ENCODE data around the gene MEF2D.

Gene MEF2D

GRCh38 chr1:156439036-156439776 is 61.4 kb downstream of the MEF2D start:
- DNase-seq = no peak

DNA sequence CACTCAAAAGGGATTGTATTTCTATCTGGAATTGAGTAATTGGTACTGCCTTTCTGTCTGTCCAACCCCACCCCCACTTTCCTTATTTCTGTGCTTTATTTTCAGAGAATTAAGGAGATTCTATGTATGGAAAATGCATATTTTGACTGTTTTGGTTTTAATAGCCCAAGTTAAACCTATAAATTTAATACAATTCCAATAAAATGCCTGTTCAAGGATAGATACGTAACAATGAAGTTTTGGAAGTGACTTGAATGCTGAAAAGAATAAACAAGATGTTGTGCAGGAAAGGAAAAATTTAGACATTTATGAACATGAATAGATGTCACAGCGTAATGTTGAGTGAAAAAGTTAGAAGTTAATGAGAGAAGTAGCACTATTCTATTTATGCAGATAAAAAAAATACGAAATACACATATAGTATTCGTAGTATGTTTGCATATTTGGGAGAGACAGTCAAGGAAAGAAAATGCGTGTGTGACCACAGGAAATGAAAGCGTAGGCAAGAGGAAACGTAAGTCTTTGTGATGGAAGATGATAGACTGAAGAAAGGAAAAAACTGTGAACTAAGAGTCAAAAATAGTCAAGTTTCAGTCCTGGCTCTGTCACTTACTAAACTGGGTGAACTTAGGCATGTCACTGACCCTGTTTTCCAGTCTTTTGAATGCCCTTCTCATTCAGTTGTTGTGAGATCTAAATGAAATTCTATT is 62.1 kb downstream of the MEF2D start:
- no peak for DNase-seq

DNA sequence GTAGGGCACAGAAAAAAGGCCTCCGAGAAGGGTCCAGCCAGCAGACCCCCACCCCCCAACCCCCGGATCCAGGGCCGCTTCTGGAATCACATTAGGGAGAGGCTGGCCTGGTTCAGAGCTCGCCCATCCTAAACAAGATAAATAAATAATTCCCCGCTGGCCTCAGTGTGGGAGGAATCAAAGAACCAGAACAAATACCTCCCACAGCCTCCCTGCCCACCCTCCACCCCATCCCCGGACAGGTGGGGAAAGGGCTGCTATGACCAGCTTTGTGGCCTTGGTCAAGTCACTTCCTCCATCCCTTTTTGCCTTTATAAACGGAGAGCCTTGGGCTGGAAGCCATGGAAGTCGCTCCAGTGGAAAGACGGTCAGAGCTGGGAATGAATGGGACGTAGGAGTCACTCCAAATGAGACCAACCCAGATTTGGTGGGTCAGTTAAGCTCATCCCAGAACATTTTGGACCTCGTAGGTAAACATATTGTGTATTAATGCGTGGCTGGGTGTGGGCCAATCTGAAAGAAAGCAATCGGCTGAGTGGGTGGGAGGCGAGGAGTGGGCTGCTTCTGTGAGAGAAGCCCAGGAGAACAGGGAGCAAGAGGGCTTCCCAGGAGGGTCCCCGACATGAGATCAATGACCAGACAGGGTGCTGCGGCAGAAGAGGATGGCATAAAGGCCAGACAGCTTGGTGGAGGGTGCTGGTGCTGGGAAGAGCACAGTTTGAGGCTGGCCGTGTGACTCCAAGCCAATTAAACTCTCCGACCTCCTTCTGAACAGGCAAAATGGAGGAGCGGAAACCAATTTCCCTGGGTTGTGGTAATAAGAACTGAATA is 63.3 kb downstream of the MEF2D start:
- no peak for DNase-seq

- no peak for DNase-seq
These were observed 64.2 kb downstream of the MEF2D start for GRCh38 chr1:156436141-156437036.

- no peak for DNase-seq
These were observed 64.9 kb downstream of the MEF2D start for GRCh38 chr1:156435545-156436140.

DNA sequence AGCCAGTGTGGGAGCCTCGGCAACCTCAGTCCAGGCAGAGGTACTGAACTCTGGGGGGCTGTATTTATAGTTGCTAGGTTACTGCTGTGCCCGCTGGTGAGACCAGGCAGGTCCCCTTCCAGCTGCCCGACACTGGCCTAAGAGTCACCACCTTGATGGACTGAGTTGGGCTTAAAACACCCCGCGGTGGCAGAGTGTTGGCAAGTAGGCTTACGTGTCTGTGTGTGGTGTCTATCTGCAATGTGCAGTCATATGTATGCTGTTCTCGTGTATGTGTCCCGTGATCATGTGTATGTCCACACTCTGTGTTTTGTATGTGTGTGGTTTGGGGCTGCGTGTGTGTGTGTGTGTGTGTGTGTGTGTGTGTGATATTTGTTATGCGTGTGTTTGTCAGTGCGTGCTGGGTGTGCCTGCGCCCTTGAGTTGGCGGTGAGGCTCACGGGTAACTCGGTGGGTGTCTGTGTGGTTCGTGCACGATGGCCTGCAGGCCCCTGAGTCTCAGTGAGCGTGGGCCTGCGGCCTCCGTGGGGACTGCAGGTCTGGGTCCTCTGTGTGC is 65.5 kb downstream of the MEF2D start:
- no peak for DNase-seq

- no peak for DNase-seq
These were observed 67.0 kb downstream of the MEF2D start for GRCh38 chr1:156433602-156434001.

- DNase-seq = no peak
These were observed 67.5 kb downstream of the MEF2D start for GRCh38 chr1:156433032-156433431.

DNA sequence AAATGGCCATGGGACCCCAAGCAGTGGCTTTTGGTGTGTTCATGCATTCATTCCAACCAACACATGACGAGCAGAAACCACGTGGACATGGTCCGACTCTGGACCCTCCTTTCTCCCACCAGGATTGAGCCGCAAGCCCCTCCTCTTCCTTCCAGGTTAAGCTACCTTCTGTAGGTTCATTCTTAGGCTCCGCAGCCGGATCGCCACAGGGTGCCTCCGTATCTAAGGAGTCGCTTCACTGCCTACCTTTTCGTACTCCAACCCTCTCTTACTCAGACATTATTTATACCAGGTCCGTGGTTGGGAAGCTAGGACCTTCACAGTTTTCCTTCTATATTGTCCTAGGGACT is 67.9 kb downstream of the MEF2D start:
- no peak for DNase-seq

DNA sequence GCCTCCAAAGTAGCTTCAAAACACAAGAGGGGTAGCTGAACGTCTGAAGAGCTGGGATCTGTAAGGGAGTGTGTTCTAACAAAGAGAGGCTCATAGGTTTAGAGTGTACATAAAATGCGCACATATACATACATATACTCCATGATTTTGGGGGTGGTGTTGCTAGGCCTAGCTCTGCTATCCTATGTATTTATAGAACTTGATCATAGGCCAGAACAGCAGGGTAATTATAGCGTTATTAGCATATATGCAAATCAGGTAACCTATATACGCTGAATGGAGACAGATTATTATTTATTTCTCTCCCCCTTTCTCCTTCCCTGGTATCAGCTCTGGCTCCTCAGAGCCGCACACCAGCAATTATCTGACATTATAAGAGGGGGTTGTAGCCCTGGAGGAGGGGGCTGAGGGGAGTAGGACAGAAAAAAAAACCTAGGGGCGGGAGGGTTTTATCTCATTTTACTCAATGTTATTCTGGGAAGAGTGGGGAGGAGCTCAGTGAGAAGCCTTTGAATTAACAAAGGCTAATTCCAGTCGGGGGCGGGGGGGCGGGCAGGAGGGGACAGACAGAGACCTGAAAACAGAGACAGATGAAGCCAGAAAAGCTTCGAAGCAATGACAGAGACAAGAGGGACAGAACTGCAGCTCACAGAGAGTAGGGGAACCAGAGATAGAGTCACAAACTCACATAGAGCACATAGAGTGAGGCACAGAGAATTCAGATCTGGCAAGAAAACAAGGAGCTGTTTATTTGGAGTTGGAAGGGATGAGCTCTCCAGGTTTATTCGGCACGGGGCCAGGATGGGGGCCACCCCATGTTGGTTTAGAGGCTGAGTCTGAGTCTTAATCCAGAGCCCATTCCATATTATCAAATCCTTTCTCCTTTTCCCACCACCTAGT is 68.6 kb downstream of the MEF2D start:
- no peak for DNase-seq

GRCh38 chr1:156431366-156431765 is 69.2 kb downstream of the MEF2D start:
- no peak for DNase-seq

DNA sequence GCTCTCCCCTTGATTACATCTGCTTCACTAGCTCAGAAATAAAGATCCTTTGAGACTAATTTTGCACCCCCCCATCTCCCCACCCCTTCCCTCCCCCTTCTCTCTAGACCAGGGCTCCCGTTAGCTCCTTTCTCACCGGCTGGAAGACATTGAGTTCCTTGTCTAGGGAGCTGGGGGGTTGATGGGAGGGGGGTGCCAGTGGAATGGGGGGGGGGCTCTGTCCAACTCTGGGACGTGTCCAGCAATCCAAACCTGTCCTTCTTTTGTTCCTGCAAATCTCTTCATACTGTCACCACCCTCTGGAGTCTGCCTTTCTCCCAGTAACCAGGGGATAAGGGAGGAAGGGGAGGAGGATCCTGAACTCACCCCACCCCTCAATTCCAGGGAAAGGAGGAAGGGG is 69.7 kb downstream of the MEF2D start:
- no peak for DNase-seq

DNA sequence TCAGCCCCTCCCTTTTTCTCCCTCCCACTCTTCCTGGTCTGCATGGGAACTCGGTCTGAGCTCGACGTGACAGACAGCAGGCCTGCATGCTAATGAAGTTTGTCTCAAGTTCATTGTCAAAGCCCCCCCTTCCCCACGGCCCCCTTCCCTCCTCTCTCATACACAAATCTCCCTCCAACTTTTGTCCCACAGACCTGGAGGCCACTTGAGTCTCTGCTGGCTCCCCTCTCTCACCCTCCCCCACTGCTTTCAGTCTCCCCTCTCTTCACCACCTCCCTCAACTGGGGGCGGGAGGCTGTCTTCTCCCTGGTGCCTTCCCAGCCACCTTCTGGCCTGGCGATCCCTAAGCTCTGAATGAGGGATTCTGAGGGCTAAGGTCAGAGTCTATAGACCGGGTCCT is 70.3 kb downstream of the MEF2D start:
- DNase-seq = no peak

GRCh38 chr1:156429313-156430060 is 71.1 kb downstream of the MEF2D start:
- DNase-seq = no peak

DNA sequence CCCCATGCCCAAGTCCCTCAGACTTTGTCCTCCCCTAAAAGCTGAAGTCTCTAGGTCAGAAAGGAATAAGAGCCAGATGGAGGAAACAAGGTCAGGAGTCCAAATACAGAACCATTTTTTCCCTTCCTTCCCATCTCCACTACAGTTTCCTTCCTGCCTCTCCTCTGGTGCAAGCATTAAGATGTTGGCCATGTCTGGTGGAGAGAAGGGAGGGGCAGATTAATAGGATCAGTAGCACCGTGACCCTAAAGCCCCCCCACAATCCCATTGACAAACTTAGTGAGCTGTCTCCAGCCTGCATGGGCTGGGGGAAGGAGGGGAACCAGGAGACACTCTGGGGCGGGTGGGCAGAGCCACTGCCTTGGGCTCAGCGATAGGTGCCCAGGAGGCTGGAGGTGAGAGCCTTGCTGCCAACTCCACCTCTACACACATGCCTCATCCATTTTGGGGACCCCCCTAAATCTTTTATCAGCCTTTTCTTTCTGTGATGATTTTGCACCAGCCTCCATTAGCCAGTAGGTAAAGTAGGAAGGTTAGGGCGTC is 71.8 kb downstream of the MEF2D start:
- DNase-seq = no peak

- no peak for DNase-seq
These were observed 72.6 kb downstream of the MEF2D start for GRCh38 chr1:156427957-156428356.

- no peak for DNase-seq
These were observed 74.6 kb downstream of the MEF2D start for GRCh38 chr1:156425943-156426342.

DNA sequence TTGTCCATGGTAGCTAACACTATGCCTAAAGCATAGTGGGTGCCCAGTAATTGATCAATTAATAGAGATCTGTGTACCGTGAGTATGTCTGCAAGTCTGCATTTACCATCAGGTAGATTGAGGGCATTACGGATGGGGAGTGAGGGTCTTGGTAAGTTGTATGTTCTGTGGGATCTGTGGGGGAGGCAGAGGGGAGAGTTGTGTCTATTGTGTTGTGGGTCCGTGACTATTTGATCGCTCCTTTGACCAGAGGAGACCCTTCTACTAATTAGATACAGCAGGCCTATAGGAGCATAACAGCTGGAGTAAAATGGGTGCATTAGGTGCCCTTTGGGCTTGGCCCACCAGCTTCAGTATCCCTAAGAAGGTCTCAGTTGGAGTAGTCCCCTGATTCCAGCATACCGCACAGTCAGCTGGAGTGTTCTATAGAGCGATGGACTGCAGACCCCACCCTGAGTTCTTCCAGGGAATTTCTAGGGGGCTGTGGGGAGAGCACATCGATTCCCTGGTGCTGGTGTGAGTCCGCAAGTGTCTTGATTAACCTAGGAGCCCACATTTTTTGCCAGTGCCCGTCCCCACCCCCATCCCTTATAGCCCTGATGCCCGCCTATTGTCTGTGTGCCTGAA is 75.7 kb downstream of the MEF2D start:
- no peak for DNase-seq

All from stimulated activated CD8-positive, alpha-beta memory T cell treated with anti-CD3 and anti-CD28 coated beads, Interleukin-4, amount 100 ng/mL, for 48 hours (primary cell).